Right lobe of liver (tissue), 6 donors: ENCODE data around the gene TMEM80. TPM values are rescaled to one million over a fixed set of nuclear protein-coding genes. Genes with fewer than 3 reads are reported as not detected.

Source experiments
- ATAC-seq, 4 donors: fragments of 200-7000 bp; cut with Tn5 transposase; one replicate each; pipeline ENCODE4 v1.9.1; 2020; ENCODE audit warnings: mild to moderate bottlenecking in 4 of 4, moderate library complexity in 4 of 4
- DNase-seq, 3 donors: peaks; one replicate each; pipeline ENCODE4 v3.0.0-alpha.2; 2020
- H3K27ac ChIP-seq, 3 donors: fragments of 200-600 bp; one replicate each; pipeline ENCODE4 v1.8.0; 2022
- H3K27me3 ChIP-seq, 2 donors: fragments of 200-600 bp; one replicate each; pipeline ENCODE4 v1.8.0; 2022
- H3K36me3 ChIP-seq, 4 donors: fragments of 200-600 bp; sonication (generic) in 1 of 4; one replicate each; pipeline versions ENCODE4 v1.5.1 to v1.8.0; 2017 to 2022; ENCODE audit warnings: control low read depth in 1 of 4
- H3K4me1 ChIP-seq, 4 donors: fragments of 200-600 bp; sonication (generic) in 1 of 4; one replicate each; pipeline versions ENCODE4 v1.5.1 to v1.8.0; 2017 to 2022; ENCODE audit warnings: control low read depth in 1 of 4
- H3K4me3 ChIP-seq, 3 donors: fragments of 200-600 bp; one replicate each; pipeline ENCODE4 v1.8.0; 2022
- H3K9me3 ChIP-seq, 4 donors: fragments of 200-600 bp; sonication (generic) in 1 of 4; one replicate each; pipeline versions ENCODE4 v1.5.1 to v1.8.0; 2017 to 2022; ENCODE audit warnings: control low read depth in 1 of 4
- CTCF ChIP-seq, 4 donors: fragments of 200-600 bp in 3 of 4; fragments of 450-650 bp in 1 of 4; IDR thresholded peaks; one replicate each; pipeline versions ENCODE4 v1.5.1 to v1.8.0; 2016 to 2022; ENCODE audit warnings: antibody characterized with exemption in 4 of 4, mild to moderate bottlenecking in 2 of 4
- POLR2A ChIP-seq: fragments of 450-650 bp; IDR thresholded peaks from one replicate; pipeline ENCODE4 v1.6.1; 2017; ENCODE audit warnings: antibody characterized with exemption, mild to moderate bottlenecking
- WGBS: methylation state at CpG from one replicate; pipeline ENCODE4 v1.1.6; 2018; ENCODE audit warnings: low coverage, low lambda C conversion rate; ENCODE audit not compliant: insufficient coverage; ENCODE audit errors: missing lambda C conversion rate; 5-methylcytosine and 5-hydroxymethylcytosine counted together
- intact Hi-C, 2 donors: fragments of 100-400 bp; cut with DNase I; formaldehyde crosslinking; loops; one replicate each; pipeline versions ENCODE4 v1.11.2 to v1.14.1; 2022
- total RNA-seq, 6 experiments: library from RNA; depleted of rRNA in 2 of 6; stranded (reverse); fragments of >200 nt in 2 of 6; fragmentation: NEBNext Ultra II Directional in 3 of 6; extraction: Animal tissue kit (Norgen Biotek cat#: 25700) in 3 of 6; gene quantifications; one replicate each; pipeline versions ENCODE4 v1.1.0 to v1.2.4, GENCODE V29; 2016 to 2023
- donor health status: DM: no; HTN: yes; CAD: no.
- donor health status: DM: no; HTN: no; CAD: no.
- donor health status: DM: no; HTN: no; CAD: no.
- donor health status: DM: no; HTN: yes; CAD: no.
- donor health status: DM: no; HTN: yes; CAD: no.

TMEM80 gene
- total RNA-seq, 6 experiments from 2014 or later = 6.9 to 15.5 (median 10.5) TPM

- no peak for DNase-seq
- ATAC-seq = no peak
- H3K27me3 ChIP-seq = no peaks in the 10 kb centered on the region
Measured at GRCh38 chr11:745428-745827, 49.8 kb downstream of the TMEM80 start.

GRCh38 chr11:746289-747157 is 50.9 kb downstream of the TMEM80 start:
- no peaks in the 10 kb centered on the region for H3K36me3 ChIP-seq
- H3K27ac ChIP-seq = peak overlapping the region in 2 of 3 donors; percentile 36 to 90
- H3K9me3 ChIP-seq = no peaks in the 10 kb centered on the region
- 12% methylated on average over 14 of the region's 46 CpGs for whole genome bisulfite sequencing
- intact Hi-C loops = no loop called here
- H3K27me3 ChIP-seq = no peaks in the 10 kb centered on the region
- DNase-seq (no peak), ATAC-seq (peak; percentile 22 to 42 (median 28))
- peaks cover 0 to 26% (median 5%) of the 10 kb centered on the region in 4 donors for H3K4me1 ChIP-seq
- H3K4me3 ChIP-seq = peak overlapping the region; percentile 97 to 99 (median 97)
- TF ChIP-seq POLR2A (no peak), CTCF (IDR thresholded peaks at IDR 0.05) (no peak)

More at GRCh38 chr11:745428-745827, 49.8 kb downstream of the TMEM80 start:
- WGBS = 25% methylated on average over 1 of the region's 1 CpG
- H3K4me1 ChIP-seq = peaks cover 0 to 23% (median 5%) of the 10 kb centered on the region in 4 donors
- no peak overlapping the region for H3K27ac ChIP-seq
- H3K4me3 ChIP-seq = no peak overlapping the region
- H3K9me3 ChIP-seq = no peaks in the 10 kb centered on the region
- intact Hi-C loops = no loop called here
- H3K36me3 ChIP-seq = no peaks in the 10 kb centered on the region
- no peak for TF ChIP-seq CTCF (IDR thresholded peaks at IDR 0.05)
- TF ChIP-seq POLR2A = no peak

DNA sequence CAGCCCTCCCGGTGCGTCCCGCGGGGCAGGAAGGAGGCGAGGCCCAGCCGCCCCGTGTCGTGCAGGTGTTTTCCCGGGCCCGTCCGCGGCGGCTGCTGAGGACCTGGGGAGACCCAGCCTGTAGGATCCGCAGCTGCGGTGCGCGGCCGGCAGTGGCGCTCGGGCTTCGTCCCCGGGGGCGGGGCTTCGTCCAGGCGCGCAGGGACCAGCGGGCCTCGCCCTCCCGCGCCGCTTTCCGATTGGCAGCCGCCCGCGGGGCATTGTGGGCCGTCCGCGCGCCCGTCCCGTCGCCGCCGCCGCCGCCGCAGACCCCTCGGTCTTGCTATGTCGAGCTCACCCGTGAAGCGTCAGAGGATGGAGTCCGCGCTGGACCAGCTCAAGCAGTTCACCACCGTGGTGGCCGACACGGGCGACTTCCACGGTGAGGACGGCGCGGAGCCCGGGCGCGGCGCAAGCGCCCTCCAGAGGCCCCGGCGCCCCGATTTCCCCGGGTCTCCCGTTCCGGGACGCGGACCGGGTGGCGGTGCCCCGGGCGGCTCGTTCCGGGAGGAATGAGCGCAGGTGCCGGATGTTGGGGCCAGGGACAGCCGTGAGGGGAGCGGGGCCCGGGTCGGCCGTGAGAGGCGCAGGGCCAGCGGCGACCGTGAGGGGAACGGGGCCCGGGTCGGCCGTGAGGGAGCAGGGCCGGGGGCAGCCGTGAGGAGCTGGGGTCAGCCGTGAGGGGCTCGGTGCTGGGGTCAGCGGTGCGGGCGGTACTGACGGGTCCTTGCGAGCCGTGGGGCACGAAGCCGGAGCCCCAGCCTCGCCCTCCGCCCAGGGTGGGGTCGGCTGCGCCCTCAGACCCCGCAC is 51.8 kb downstream of the TMEM80 start, which contains the start of gene TALDO1:
TALDO1 (plus strand) TSS at position 307 of the 849 bp plus-strand sequence; CDS start at position 325, 18 bp downstream.
- Histone ChIP-seq H3K4me3 (peak within 1 kb of the TSS; percentile 97 to 99 (median 97)), H3K27me3 (no peaks in the 10 kb centered on the region), H3K4me1 (peaks cover 0 to 26% (median 5%) of the 10 kb centered on the region in 4 donors), H3K9me3 (no peaks in the 10 kb centered on the region), H3K27ac (peak within 1 kb of the TSS; percentile 67 to 90 (median 75)), H3K36me3 (no peaks in the 10 kb centered on the region)
- TF ChIP-seq CTCF (IDR thresholded peaks at IDR 0.05) (peak in 3 of 4 donors; percentile 14 to 35 (median 20)), POLR2A (peak; percentile 70)
- intact Hi-C loops = no loop called here
- 3% methylated on average over 16 of the region's 112 CpGs for WGBS
- DNase-seq (peak; percentile 95), ATAC-seq (peak; percentile 97 to 99 (median 98))

- WGBS = 9% methylated on average over 10 of the region's 18 CpGs
- ATAC-seq = peak; percentile 31 to 39 (median 34)
Measured at GRCh38 chr11:748007-748359, 52.4 kb downstream of the TMEM80 start.

More at GRCh38 chr11:748007-748359, 52.4 kb downstream of the TMEM80 start:
- peaks cover 0 to 26% (median 5%) of the 10 kb centered on the region in 4 donors for H3K4me1 ChIP-seq
- peak in 1 of 3 donors; percentile 60 for DNase-seq
- peak overlapping the region; percentile 67 to 90 (median 75) for H3K27ac ChIP-seq
- no peak for TF ChIP-seq CTCF (IDR thresholded peaks at IDR 0.05)
- H3K27me3 ChIP-seq = no peaks in the 10 kb centered on the region
- intact Hi-C loops = no loop called here
- H3K4me3 ChIP-seq = peak overlapping the region; percentile 97 to 99 (median 97)
- H3K9me3 ChIP-seq = no peaks in the 10 kb centered on the region
- H3K36me3 ChIP-seq = no peaks in the 10 kb centered on the region
